Measurements from ENCODE around the gene RUFY3. TPM values are rescaled to one million over a fixed set of nuclear protein-coding genes. Genes with fewer than 3 reads are reported as not detected.
A peak's percentile ranks its signal among the peaks of the same experiment; 100 is the strongest.
"Not testable (repeated sequence)": the region's sequence is repeated elsewhere in the genome, so short reads cannot be mapped to it uniquely, and the experiment has no call there.

The RUFY3 gene
- total RNA-seq, 1 experiment from 2014 or later: 25.7 TPM

DNA sequence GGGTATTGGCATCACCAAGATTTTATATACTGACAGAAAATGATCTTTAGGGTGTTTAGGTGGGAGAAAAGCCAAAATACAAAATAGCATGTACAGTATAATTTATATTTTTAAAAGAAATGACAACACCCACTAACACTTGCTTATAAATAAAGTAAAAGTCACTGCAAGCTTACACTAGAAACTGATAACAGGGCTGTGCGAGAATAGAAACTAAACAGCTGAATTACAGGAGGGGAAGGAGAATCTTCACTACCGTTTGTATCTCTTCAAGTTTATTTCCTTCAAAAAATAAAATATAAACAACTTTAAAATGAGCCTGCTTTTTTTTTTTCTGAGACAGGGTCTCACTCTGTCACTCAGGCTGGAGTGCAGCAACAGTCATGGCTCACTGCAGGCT is 95.1 kb downstream of the RUFY3 start:
- in situ Hi-C loops (cut with HindIII; ENCODE audit: low pct_unique_long_range_greater_than_20kb, low sequenced_read_pairs): no loop called here
- no peak for DNase-seq (ENCODE audit: low read depth, low spot score)

DNA sequence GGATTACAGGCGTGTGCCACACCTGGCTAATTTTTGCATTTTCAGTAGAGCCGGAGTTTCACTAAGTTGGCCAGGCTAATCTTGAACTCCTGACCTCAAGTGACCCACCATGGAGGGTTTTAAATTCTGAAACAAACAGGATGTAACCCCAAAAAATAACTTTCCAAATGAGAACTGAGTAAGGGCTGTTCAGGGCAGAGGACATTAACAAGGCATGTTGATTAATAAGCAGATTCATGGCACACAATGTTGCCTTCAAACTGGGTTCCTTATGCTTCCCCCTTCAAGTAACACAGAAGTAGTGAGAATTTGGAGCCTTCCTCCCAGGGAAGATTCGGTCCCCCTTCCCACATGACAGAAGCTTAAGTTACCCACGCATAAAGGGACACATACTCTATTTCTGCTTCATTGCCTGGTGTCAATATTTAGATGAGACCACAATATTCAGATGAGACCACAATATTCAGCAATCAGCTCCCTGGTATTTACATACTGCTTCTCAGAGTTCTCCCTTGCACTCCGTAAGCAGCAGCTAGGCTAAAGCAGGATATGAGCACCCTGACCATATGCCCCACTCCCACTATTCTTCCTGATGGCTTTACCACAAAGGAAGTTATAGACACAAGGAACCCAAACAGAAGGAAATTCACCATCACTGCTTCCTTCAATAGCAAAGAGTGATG is 96.5 kb downstream of the RUFY3 start:
- no peak for DNase-seq (ENCODE audit: low read depth, low spot score)
- in situ Hi-C loops (cut with HindIII; ENCODE audit: low pct_unique_long_range_greater_than_20kb, low sequenced_read_pairs): no loop called here

DNA sequence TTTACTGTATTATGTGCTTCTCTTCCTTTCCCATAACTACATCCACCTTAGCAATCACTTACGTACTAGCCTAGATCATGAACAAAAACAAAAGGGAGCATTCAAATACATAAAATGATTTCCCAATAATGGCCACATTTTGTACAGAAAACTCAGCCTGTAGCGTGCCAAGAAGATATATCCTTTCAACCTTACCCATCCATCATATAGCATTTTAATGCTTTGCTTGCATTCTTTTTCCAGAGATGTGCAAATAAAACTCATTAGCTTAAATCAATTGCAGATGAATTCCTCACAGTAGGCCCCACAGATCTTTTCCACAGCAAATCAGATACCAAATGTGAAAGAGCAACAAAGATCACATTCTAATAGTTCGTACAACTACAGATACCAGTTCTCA is 97.2 kb downstream of the RUFY3 start:
- in situ Hi-C loops (cut with HindIII; ENCODE audit: low pct_unique_long_range_greater_than_20kb, low sequenced_read_pairs): no loop called here
- no peak for DNase-seq (ENCODE audit: low read depth, low spot score)

DNA sequence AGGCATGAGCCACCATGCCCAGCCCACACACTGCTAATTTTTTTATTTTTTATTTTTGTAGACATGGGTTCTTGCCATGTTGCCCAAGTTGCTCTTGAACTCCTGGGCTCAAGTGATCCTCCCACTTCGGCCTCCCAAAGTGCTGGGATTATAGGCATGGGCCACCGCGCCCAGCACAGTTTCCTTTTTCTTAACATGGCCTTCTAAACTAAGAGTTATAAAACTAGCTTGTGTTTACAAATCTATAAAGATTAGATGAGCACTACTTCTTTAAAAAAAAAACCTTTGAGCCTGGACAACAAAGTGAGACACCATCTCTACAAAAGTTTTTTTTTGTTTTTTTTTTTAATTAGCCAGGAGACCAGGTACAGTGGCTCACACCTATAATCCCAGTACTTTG is 107.3 kb downstream of the RUFY3 start:
- in situ Hi-C loops (cut with HindIII; ENCODE audit: low pct_unique_long_range_greater_than_20kb, low sequenced_read_pairs): no loop called here
- DNase-seq (ENCODE audit: low read depth, low spot score): no peak

DNA sequence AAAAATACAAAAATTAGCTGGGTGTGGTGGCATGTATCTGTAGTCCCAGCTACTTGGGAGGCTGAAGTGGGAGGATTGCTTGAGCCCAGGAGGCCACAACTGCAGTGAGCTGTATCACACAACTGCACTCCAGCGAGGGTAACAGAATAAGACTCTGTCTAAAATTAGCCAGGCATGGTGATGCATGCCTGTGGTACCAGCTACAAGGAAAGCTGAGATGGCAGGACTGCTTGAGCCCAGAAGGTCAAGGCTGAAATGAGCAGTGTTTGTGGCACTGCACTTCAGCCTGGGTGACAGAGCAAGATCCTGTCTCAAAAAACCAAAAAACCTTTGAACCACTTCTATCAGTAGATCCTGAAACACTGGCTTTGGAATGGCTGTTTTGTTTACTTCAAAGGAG is 107.7 kb downstream of the RUFY3 start:
- no peak for DNase-seq (ENCODE audit: low read depth, low spot score)
- in situ Hi-C loops (cut with HindIII; ENCODE audit: low pct_unique_long_range_greater_than_20kb, low sequenced_read_pairs): no loop called here

DNA sequence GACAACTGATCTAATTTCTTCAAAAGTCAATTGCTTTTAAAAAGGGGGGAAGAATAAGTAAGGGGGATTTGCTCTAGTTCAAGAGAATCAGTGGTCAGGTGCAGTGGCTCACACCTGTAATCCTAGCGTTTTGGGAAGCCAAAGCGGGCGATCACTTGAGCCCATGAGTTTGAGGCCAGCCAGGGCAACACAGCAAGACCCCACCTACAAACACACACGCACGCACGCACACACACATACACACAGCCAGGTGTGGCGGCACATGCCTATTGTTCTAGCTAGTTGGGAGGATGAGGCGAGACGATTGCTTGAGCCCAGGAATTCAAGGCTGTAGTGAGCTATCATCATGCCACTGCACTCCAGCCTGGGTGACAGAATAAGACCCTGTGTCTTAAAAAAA is 108.3 kb downstream of the RUFY3 start:
- in situ Hi-C loops (cut with HindIII; ENCODE audit: low pct_unique_long_range_greater_than_20kb, low sequenced_read_pairs): no loop called here

DNA sequence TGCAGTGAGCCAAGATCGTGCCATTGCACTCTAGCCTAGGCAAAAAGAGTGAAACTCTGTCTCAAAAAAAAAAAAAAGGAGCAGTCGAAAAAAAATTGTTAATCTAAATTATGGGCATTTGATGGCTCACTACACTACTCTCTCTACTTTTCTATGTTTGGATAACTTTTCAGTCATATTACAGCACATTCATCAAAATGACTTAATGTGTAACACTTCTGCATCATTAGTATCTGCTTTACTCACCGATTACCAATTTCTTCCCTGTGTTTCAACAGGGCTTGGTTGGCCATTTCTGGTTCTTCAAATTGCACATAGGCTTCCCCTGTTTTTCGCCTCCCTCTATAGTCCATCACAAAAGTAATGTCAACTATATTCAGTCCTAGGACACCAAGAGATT is 109.5 kb downstream of the RUFY3 start:
- DNase-seq (ENCODE audit: low read depth, low spot score): no peak
- in situ Hi-C loops (cut with HindIII; ENCODE audit: low pct_unique_long_range_greater_than_20kb, low sequenced_read_pairs): no loop called here

More for the DNA sequence above, 108.3 kb downstream of the RUFY3 start:
- DNase-seq (ENCODE audit: low read depth, low spot score): no peak

DNA sequence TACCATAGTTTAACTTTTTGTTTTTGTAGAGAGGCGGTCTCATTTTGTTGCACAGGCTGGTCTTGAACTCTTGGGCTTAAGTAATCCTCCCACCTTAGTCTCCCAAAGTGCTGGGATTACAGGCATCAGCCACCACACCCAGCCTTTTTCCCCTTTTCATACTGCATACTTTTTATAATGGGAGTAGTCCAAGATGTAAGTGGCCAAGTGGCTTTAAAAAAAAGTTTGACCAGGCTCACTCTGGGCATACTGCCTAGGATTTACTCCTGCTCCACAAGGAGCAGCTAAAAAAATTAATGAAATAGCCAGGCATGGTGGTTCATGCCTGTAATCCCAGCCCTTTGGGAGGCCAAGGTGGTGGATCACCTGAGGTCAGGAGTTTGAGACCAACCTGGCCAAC is 111.9 kb downstream of the RUFY3 start:
- in situ Hi-C loops (cut with HindIII; ENCODE audit: low pct_unique_long_range_greater_than_20kb, low sequenced_read_pairs): no loop called here
- no peak for DNase-seq (ENCODE audit: low read depth, low spot score)

DNA sequence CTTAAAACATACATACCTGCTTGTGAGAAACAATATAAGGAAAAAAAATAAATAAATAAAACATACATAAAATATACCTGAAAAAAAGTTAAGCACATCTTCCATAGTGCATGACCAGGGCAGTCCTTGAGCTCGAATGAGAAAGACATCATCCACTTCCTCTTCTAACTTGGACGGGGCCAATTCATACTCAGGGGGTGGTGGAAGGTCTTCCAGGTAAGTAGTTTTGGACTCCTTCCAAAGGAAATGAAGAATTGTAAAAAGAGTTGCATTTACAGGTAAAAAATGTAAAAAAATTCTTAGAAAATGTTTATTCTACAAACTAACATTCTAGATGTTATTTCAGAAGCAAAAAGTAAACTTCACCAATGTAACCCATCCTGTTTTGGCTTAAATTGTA is 114.3 kb downstream of the RUFY3 start:
- in situ Hi-C loops (cut with HindIII; ENCODE audit: low pct_unique_long_range_greater_than_20kb, low sequenced_read_pairs): no loop called here
- no peak for DNase-seq (ENCODE audit: low read depth, low spot score)

DNA sequence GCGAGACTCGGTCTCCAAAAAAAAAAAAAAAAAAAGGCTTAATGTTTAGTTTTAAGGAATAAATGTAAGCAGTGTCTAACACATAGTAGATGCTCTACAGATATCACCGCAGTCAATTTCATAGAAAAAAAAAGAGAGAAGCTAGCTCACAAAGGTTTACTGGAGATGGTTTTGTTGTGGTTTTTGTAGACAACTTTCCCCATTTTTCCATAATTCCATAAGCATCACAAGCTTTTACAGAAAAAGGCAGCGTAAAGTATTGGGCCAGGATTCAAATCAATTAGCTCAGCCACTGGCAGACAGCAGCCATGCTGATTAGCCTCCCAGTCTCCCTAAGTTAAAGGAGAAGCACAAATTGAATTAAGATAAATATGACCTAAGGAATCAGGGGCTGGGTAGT is 116.4 kb downstream of the RUFY3 start:
- in situ Hi-C loops (cut with HindIII; ENCODE audit: low pct_unique_long_range_greater_than_20kb, low sequenced_read_pairs): no loop called here

DNA sequence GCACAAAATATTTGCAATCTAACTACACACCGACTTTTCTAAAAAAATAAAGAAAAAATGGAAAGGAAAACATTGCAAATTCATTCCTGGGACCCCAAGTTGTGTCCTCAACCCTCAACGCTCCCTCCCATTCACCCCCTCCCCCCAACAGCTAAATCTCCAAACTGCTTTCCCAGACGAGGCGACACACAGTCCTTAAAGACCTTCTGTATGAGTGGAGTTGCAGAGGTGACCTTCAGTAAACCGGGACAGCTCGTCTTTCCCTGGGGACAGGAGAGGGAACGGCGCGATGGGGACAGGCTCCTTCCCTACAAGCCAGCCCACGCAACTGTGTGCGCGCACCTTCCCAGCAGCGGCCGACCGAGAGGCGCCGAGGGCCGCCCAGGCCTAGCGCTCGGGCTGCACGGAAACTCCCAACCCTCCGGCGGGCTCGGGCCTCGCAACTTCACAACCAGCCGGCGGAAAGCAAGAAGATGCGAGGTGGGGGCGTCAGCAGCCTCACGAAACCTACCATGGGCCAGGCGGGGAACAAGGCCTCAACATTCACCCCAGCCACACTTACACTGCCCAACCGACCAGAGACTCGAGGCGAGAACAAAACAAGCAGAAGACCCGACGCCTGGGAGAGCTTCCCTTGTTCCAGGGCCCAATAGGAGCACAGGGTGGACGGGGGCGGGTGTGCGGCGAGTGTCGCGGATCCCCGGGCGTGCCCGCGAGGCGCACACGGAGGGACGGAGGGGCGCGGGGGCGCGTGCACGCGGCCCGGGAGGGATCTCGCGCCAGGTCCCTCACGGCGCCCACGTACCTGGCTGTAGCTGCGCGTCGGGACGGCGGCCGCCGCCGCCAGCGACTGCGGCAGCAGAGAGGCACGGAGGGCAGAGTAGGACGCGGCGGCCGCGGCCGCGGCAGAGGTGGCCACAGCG is 117.2 kb downstream of the RUFY3 start:
- in situ Hi-C loops (cut with HindIII; ENCODE audit: low pct_unique_long_range_greater_than_20kb, low sequenced_read_pairs): no loop called here
- peak; percentile 39 for DNase-seq (ENCODE audit: low read depth, low spot score)

More for the DNA sequence above, 116.4 kb downstream of the RUFY3 start:
- no peak for DNase-seq (ENCODE audit: low read depth, low spot score)

DNA sequence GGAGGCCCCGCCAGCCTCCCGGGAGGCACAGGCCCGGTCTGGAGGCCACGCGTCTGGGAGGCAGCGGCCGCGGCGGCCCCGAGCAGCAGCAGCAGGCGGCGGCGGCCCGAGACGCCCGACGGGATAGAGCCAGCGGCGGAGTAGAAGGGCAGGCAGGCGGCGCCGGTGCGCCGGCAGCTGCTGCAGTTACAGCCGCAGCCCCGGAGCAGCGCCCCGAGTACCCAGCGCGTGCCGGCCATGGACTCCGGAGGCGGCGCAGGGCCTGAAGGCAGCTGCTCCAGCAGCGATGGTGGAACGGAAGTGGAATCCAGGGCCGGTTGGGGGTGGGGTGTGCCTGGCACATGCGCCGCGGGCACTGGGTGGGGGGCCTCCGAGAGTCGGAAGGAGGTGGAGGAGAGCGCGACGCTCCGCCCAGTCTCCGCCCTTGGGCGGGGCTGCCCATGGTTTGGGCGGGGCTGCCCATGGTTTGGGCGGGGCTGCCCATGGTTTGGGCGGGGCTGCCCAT is 117.9 kb downstream of the RUFY3 start, which contains the start of gene GRSF1:
TSS of gene GRSF1 (minus strand) at position 302 of the 505 bp plus-strand sequence. CDS start at position 239, 63 bp downstream.
- peak; percentile 90 for DNase-seq (ENCODE audit: low read depth, low spot score)
- in situ Hi-C loops (cut with HindIII; ENCODE audit: low pct_unique_long_range_greater_than_20kb, low sequenced_read_pairs): no loop called here

DNA sequence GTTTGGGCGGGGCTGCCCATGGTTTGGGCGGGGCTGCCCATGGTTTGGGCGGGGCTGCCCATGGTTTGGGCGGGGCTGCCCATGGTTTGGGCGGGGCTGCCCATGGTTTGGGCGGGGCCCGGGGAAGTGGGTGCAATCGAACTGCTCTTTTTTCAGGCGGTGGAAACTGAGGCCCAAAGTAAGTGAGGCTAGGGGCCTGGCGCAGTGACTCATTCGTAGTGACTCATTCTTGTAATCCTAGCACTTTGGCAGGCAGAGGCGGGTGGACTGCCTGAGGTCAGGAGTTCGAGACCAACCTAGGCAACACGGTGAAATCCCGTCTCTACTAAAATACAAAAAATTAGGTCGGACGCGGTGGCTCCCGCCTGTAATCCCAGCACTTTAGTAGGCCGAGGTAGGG is 118.4 kb downstream of the RUFY3 start:
- DNase-seq (ENCODE audit: low read depth, low spot score); in situ Hi-C loops (cut with HindIII; ENCODE audit: low pct_unique_long_range_greater_than_20kb, low sequenced_read_pairs): not testable (repeated sequence)

DNA sequence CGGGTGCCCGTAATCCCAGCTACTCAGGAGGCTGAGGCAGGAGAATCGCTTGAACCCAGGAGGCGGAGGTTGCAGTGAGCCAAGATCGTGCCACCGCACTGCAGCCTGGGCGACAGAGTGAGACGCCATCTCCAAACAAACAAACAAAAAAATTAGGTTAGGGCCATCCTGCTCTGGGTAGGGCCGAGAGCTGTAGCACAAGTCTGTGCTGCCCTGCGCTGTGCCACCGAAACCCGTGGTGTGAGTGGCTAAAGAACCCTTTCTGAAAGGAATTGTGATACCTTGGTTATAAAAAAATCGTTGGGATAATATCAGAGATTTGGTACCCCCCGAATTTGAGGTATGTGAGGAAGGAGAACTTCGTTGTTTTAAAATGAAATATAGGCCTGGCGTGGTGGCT is 118.9 kb downstream of the RUFY3 start:
- in situ Hi-C loops (cut with HindIII; ENCODE audit: low pct_unique_long_range_greater_than_20kb, low sequenced_read_pairs); DNase-seq (ENCODE audit: low read depth, low spot score): not testable (repeated sequence)

DNA sequence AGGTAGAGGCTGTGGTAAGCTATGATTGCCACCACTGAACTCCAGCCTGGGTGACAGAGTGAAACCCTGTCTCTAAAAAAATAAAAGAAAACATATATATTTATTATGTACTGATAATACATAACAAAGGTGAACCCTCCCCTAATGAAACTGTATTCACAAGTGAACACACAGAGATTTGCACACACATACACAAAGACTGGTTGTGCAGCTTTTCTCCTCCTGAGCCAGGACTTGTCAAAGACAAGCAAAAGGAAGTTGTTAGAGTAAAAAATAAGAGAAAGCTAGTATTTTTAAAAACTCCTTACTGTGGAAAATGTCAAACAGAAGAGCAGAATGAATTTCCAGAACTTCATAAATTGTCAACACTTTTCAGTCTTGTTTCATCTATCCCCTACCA is 119.4 kb downstream of the RUFY3 start:
- DNase-seq (ENCODE audit: low read depth, low spot score): no peak
- in situ Hi-C loops (cut with HindIII; ENCODE audit: low pct_unique_long_range_greater_than_20kb, low sequenced_read_pairs): no loop called here

DNA sequence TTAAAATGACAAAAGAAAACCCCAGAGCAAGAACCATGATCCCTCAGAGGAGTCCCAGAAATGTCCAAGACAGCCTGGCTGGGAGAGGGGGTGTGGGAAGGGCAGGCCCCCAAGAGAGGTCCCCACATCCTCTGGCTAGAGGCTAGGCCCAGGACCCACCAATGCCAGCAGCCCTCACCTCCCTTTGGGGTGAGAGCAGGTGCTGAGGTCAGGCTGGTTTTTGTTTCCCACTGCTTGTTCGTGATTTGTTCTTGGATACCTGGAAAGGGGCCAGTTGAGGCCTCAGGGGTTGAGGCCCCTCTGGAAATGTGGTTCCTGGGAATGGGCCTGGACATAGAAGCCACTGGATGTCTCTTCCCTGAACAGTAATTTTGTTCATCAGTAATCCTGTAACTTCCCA is 120.2 kb downstream of the RUFY3 start:
- in situ Hi-C loops (cut with HindIII; ENCODE audit: low pct_unique_long_range_greater_than_20kb, low sequenced_read_pairs): no loop called here
- DNase-seq (ENCODE audit: low read depth, low spot score): no peak

DNA sequence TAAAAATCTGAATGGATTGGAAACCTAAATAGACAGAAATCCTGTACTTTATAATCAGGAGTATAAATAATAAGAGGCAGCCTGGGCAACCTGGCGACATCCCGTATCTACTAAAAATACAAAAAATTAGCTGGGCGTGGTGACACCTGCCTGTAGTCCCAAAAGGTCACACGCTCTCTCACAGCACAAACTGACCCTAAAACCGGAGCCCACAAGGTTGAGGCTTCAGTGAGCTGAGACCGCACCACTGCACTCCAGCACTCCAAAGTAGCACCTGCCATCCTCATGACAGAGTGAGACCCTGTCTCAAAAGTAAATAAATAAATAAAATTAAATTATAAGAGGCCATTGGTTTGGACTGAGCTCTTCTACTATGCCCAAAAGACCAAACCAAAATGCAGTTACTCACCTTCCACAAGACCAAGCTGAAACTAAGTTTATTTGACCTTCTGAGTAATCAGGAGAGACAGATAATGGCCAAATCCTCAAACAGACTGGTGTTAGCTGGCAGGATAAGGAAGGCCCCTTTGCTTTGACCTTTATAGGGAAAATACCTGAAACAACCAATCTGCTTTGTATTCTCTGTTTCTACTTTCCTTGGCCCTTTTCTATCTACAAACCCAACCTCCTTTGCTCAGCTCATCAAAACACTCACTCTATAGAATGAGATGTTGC is 121.1 kb downstream of the RUFY3 start:
- DNase-seq (ENCODE audit: low read depth, low spot score): no peak
- in situ Hi-C loops (cut with HindIII; ENCODE audit: low pct_unique_long_range_greater_than_20kb, low sequenced_read_pairs): no loop called here

DNA sequence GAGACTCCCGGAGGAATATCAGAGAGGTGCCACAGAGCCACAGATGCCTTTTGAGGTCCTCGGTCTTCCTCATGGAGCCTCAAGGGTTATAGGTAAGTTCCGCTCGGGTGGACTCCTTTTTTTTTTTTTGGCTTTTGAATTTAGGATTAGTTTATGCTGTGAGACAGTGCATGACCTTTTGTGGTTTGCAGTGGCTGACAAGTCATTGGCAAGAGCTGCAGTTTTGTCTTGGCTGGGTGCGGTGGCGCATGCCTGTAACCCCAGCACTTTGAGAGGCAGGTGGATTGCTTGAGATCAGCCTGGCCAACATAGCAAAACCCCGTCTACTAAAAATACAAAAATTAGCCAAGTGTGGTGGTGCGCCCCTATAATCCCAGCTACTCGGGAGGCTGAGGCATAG is 122.4 kb downstream of the RUFY3 start:
- DNase-seq (ENCODE audit: low read depth, low spot score): no peak
- in situ Hi-C loops (cut with HindIII; ENCODE audit: low pct_unique_long_range_greater_than_20kb, low sequenced_read_pairs): no loop called here

Measured in SK-MEL-5 (cell line).